NCI-H1417 treated with DMSO at 0.1 percent for 48 hours (cell line): Measurements from ENCODE around the gene PDYN.

Experiments used
- DNase-seq: peaks from one replicate; lab custom pipeline; 2025; lab: John Stamatoyannopoulos, UW

PDYN gene

GRCh38 chr20:1994627-1995026 is 769 bp upstream of the PDYN start:
- no peak for DNase-seq

DNA sequence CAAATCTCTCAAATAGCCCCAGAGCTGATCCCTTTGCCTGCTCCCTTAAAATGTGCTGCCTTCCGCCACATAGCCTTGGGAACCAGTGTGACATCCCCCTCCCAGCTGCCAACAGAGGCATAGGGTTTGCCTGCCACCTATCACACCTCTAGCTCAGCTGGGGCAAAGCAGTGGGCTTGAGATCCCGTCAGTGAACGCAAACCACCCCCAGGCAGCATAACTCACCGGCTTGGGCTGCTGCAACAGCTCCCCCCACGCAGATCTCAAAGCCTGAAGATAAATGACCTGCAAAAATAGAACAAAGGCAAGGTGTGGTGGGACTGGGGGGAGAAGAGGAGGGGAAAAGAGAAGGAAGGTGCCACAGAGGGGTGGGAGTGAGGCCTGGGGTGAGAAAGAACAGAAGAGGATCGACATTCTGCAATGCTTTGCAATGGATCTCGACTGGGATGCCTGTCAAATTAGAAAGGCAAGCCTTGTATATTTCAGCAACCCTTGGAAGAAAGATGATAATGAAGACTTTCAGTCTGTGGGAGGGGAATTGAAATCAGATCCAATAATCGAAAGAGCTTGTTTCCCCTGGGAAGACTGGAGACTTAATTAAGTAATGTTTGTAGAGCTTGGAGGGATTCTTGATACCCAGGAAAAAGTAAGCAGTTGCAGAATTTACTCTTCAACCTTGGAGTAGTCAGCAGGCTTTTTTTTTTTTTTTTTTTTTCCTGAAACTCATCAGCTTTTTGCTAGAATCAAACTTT is 1.3 kb downstream of the PDYN start:
- no peak for DNase-seq

DNA sequence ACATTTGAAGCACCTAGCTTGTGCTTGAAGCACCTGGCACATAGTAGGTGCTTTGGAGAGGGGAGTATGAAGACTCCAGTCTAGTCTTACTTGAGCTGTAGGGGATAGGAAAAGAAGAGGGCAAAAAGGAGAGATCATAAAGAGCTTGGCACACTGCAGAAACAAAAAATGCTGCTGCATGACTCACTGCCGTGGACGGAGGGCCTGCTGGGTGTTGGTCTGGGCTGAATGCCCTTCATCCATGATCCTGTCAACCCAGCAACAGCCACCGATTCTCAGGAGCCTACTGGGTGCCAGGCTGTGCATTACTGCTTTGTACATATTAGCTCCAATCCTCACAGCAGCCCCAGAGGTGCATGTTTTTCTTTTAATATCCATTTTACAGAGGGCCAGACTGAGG is 6.0 kb downstream of the PDYN start:
- no peak for DNase-seq

GRCh38 chr20:1983301-1983700 is 10.6 kb downstream of the PDYN start:
- no peak for DNase-seq

DNA sequence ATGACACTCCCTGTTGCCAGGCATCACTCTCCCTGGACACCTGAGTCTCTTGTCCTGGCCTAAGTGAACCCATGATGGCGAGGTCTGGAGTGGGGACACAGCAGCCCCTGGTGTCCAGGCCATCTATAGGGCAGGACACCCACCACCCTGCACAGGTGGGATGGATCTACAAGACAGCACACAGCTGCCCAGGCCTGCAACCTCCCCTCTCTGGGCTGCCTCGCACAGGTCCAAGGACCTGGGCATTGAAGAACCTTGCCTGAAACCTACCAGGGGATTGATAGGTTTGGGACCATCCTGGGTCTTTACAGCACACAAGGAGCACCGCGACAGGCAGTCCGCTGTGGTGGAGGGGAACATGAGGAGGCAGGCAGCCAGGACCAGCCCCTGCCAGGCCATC is 11.2 kb downstream of the PDYN start:
- DNase-seq = no peak

GRCh38 chr20:1979106-1979778 is 14.6 kb downstream of the PDYN start:
- no peak for DNase-seq

DNA sequence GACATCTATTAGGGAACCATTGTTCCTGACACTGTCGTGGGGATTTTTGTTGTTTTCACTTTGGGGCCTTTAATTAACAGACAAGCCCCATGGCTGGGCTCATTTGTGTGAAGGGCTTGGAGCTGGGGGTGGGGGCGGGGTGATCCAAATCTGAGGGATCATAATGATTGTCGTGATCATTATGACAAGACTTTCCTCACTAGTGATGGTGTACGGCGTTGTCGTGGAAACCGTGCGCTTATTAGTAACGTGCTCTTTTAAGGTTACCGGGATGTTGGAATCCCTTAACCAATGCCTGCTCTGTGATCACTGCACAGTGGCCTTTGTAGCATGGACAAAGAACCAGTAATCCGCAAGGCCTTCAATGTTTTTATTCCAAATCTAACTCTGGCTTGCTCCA is 18.6 kb downstream of the PDYN start:
- DNase-seq = no peak

DNA sequence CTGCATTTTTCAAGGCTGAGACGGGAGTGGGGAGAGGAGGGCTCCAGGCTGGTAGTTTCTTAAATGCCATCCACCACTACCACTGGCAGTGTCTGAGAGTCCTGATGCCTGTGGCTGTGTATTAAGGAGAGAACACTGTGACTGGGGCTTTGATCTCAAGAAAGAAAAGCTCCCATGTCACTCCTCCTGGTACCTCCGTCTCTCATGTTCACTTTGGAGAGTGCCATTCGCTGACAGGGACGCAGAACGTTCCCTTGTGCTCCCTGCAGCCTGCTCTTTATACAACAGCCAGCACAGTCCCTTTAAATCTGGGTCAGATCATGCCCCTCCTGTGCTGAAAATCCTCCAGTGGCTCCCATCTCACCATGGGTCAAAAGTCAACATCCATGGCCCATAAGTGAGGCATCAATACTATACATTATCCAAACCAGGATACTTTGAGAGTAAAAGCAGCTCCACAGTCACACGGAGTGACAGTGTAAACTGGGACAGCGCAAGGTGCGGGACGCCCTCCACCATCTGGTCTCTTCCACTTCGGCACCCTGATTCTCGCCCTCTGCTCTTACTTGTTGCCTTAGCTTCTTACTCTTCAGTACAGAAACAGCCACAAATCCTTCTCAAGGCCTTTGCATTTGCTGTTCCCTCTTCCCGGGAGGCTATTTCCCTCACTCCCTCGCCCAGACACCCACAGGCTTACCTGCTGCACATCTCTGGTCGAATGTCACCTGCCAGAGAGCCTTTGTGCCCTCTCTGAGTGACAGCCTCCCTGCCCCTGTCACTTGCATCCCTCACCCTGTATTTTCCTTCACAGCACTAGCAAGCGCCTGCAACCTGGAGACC is 20.0 kb downstream of the PDYN start:
- no peak for DNase-seq

DNA sequence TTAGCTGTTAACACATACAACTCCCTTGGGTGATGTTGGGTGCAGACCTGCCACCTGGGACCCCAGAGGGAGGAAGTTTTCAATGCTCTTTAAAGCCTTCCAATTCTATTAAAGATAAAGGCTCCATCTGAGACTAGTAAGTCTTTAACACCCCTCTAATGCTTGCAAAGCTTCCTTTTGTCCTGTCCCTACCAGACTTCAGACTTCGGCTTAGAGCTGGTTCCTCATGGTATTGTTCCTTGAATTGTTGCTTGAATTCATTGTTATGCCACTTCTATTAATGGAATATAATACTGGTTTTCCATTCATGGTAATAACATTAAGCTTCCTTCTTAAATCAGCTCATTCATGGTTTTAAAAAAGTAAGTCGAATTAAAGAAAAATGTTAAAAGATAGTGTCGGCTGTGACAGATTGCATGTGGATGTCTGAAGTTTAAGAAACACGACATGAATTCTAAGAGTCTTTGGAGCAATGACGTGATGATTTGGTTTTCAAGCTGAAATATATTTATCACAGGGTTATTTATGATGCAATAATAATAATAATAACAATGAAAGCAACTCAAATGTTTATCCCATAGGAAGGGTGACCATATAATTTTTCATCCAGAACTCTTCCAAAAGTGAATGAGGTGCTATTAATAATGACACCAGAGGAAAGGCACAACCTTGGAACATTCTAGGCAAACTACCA is 21.8 kb downstream of the PDYN start:
- no peak for DNase-seq

DNA sequence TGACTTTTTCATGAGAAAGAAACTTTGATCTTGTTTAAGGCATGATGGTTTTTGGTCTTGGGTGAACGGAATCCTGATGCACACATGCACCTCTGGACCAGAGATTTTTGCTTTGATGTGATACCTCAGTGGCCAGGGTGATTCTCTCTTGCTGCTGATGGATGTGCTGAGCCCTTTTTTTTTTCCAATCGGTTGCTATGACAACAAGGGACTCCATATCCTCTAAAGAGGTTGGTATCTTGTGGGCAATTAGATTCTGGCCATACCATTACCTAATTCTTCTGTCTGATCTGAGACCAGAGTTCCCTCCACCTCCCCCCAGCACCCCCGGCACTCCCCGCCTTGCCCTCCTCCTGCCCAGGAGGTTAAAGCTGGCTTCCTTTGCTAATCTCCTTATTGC is 24.9 kb downstream of the PDYN start:
- no peak for DNase-seq

DNA sequence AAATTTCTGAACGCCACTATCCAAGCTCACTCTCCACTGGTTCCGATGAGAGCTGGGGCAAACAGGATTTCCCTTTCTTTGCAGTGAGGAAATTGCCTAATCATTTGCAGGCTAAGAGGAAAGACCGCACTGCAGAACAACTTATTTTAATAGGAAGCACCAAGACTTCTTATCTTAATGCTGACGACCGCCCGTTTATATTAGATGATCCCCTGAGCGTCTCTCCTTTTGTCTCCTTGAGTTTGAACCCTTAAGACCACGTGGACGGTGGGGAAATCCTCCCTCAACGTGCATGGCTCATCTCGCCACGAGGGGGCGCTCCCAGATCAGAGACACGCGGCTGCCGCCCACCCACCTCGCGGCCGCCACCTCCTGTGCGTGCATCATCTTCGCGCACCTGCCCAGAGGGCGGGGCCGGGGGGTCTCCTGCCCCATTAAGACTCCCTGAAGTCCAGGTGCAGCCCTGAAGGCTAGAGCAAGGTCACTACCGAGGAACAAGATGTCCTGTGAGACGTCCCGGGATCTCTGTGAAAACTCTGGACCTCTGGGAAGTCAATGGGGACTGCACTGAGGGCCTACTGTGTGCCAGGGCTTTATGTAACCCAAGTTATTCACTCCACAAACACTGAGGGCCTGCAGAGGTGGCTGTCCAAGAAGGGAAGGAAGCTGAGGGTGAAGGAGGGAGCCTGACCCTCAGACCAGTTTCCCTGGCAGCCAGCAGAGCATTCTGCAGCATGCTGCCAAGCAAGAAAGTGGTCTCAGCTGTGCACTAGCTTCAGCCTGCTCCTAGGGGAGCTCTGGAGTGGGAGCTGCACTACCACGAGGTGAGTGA is 28.1 kb downstream of the PDYN start:
- peak; percentile 34 for DNase-seq

GRCh38 chr20:1964659-1965405 is 29.0 kb downstream of the PDYN start:
- no peak for DNase-seq

GRCh38 chr20:1964061-1964460 is 29.8 kb downstream of the PDYN start:
- no peak for DNase-seq

DNA sequence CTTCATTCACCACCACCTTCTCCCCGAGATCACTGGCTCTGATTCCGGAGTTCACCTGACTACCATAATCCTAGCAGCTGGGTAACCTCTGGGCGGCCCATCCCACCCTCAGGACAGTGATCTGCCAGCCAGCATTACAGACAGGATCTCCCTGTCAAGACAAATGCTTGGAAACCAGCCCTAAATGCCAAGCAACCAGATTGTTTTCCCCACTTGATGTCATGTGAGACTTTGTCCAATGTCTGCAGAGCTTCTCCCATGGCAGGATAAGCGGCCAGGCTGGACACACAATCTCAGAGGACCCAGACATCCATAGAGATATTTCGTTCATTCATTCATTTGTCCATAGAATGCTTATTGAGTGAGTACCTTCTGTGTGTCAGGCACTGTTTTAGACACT is 32.5 kb downstream of the PDYN start:
- no peak for DNase-seq

DNA sequence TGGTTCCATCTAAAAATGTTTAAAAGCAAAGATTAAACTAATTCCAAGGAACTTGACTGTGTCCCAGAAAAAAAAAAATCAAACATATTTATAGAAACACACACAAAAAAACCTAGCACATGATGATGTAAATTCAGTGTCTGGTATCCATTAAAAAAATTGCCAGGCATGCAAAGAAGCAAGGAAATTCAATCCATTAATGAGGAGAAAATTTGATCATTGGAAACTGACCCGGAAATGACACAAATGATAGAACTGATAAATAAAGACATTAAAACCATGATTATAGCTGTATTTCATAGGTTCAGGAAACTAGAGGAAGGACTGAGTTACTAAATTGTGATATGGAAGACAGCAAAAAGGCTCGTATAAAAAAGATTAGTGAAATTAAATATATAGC is 34.7 kb downstream of the PDYN start:
- no peak for DNase-seq

GRCh38 chr20:1958426-1958825 is 35.4 kb downstream of the PDYN start:
- no peak for DNase-seq

DNA sequence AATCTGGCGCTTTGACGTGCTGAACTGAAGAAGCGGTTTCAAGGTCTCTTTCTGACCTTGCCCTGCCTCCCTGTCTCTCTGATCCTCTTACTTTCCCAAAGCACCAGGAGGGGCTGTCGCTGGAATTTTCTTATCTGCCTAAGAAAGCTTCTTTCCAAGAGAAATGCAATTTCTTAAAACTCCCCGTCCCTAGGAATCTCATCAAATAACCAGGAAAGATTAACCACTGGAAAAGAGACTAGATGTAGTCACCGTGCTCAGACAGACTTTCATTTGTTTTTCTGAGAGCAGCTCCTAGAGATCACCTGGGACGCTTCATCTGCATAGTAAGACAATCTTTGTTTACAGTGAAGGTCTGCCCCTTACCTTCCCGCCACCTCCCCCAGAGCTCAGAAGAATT is 38.6 kb downstream of the PDYN start:
- DNase-seq = no peak

GRCh38 chr20:1953621-1954020 is 40.2 kb downstream of the PDYN start:
- DNase-seq = peak; percentile 4

DNA sequence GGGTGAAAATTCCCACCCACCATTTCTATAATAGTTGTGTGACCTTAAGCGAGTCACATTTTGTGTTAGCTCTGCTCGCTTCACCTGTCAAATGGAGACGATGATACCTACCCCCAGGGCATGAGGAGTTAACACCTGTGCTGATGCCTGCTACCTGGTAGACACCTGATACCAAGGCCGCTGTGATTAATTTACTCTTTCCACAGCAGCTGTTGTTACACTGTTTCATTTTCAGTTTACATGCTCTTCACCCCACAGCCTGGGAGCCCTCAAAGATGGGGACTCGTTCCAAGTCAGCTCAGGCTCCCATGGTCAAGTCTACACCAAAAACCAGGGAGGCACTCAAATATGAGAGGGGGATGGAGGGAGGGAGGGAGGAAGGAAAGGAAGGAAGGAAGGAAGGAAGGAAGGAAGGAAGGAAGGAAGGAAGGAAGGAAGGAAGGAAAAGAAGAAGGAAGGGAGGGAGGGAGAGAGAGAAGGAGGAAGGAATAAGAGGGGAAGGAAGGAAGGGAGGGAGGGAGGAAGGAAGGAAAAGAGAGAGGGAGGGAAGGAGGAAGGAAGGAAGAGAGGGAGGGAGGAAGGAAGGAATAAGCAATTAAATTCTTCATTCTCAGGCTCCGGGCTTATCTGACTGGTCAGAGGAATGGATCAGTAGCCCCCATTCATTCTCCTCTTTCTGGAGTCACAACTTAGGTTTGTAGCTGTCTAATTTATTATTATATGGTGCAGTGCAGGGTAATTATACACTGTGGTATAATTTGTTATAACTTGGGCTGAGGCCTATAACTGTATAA is 40.9 kb downstream of the PDYN start:
- peak; percentile 64 for DNase-seq
